ENCODE results near the gene USP3. TPM values are rescaled to one million over a fixed set of nuclear protein-coding genes. Genes with fewer than 3 reads are reported as not detected.

USP3 gene
- total RNA-seq, 1 donor from 2014 or later = 39.5 TPM

DNA sequence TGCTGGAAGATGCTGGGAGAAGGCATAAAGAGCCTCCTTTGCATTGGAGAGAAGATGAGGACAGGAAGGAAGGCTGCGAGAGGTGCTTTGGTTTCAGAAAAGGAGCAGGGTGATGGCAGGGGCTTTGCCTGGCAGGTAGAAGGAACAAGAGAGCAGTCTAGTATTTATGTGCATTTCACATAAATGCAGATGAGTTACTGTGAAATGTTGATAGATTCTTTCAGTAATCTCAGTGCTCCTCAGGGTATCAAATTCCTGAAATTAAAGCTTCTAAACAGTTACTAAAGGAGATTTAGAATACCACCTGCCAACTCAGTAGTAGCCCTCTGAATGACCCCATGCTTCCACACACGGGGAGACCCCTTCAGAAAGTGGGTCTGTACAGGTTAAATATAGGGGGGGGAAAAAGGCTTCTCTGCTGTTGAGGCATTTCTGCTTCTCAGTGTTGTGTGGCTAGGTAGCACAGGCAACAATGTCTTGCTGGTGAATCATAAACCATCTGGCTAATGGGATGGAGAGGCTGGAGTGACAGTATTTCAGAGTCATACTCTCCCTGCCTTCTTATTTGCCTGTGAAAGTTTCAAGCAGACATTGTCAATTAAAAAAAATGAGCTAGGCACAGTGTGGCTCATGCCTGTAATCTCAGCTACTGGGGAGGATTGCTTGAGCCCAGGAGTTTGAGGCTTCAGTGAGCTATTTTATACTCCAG, 78.5 kb downstream of the USP3 start:
- Histone ChIP-seq H3K27ac (no peak overlapping the region), H3K36me3 (peaks cover 0 to 5% of the 10 kb centered on the region in 2 donors), H3K27me3 (no peaks in the 10 kb centered on the region), H3K4me3 (no peak overlapping the region), H3K4me1 (no peaks in the 10 kb centered on the region), H3K9me3 (no peaks in the 10 kb centered on the region)
- DNase-seq (ENCODE audit: extremely low spot score in 2 of 2) = no peak
- intact Hi-C loops (cut with DNase I) = no loop called here
- TF ChIP-seq, protein P1, sequence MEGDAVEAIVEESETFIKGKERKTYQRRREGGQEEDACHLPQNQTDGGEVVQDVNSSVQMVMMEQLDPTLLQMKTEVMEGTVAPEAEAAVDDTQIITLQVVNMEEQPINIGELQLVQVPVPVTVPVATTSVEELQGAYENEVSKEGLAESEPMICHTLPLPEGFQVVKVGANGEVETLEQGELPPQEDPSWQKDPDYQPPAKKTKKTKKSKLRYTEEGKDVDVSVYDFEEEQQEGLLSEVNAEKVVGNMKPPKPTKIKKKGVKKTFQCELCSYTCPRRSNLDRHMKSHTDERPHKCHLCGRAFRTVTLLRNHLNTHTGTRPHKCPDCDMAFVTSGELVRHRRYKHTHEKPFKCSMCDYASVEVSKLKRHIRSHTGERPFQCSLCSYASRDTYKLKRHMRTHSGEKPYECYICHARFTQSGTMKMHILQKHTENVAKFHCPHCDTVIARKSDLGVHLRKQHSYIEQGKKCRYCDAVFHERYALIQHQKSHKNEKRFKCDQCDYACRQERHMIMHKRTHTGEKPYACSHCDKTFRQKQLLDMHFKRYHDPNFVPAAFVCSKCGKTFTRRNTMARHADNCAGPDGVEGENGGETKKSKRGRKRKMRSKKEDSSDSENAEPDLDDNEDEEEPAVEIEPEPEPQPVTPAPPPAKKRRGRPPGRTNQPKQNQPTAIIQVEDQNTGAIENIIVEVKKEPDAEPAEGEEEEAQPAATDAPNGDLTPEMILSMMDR (IDR thresholded peaks at IDR 0.05) = no peak
- TF ChIP-seq POLR2A (IDR thresholded peaks at IDR 0.05) (no peak), POLR2AphosphoS5 (IDR thresholded peaks at IDR 0.05; ENCODE audit: insufficient read depth in 1 of 2, low read depth in 1 of 2) (no peak)

DNA sequence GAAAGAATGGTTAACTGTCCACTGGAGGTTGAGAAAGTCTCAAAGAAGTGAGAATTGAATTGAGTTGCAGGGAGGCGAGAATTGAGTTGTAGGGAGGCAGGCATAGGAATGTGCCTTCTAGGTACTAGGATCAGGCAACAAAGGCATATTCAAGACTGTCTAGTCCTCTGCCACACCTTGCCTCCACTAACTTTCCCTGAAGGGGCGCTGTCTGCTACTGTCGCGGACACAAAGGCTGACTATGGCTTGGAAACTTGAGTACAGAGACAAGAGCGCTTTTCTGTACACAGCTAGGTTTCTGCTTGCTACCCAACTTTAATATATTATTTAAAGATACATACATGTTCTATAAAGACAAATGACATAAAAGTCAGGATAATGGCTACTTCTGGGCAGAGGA, 82.4 kb downstream of the USP3 start:
- TF ChIP-seq POLR2AphosphoS5 (IDR thresholded peaks at IDR 0.05; ENCODE audit: insufficient read depth in 1 of 2, low read depth in 1 of 2) = no peak
- TF ChIP-seq POLR2A (IDR thresholded peaks at IDR 0.05) = no peak
- TF ChIP-seq, protein P1 (IDR thresholded peaks at IDR 0.05) = no peak
- no peaks in the 10 kb centered on the region for H3K9me3 ChIP-seq
- H3K27ac ChIP-seq = no peak overlapping the region
- no peaks in the 10 kb centered on the region for H3K4me1 ChIP-seq
- no peak overlapping the region for H3K4me3 ChIP-seq
- DNase-seq (ENCODE audit: extremely low spot score in 2 of 2) = no peak
- H3K36me3 ChIP-seq = peaks cover 0 to 41% of the 10 kb centered on the region in 2 donors
- H3K27me3 ChIP-seq = no peaks in the 10 kb centered on the region
- intact Hi-C loops (cut with DNase I) = no loop called here

DNA sequence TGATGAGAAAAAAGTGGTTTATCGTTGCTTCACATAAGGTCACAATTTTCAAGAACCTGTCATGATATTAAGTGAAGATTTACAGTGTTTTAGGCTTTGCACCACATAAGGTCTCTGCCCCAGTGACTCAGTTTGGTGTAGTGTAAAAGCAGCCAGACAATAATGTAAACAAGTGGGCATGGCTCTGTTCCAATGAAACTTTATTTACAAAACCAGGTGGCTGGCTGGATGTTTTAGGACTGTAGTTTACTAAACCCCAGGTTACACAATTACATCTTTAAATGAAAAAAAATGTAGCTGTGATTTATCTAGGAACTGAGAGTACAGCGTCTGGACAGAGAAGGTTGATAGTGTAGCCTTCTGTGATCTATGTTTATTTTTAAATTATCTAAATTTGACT, 83.1 kb downstream of the USP3 start:
- H3K4me3 ChIP-seq = no peak overlapping the region
- no peak overlapping the region for H3K27ac ChIP-seq
- intact Hi-C loops (cut with DNase I) = no loop called here
- H3K4me1 ChIP-seq = no peaks in the 10 kb centered on the region
- H3K9me3 ChIP-seq = no peaks in the 10 kb centered on the region
- no peak for DNase-seq (ENCODE audit: extremely low spot score in 2 of 2)
- H3K27me3 ChIP-seq = no peaks in the 10 kb centered on the region
- no peak for TF ChIP-seq POLR2A (IDR thresholded peaks at IDR 0.05)
- no peak for TF ChIP-seq POLR2AphosphoS5 (IDR thresholded peaks at IDR 0.05; ENCODE audit: insufficient read depth in 1 of 2, low read depth in 1 of 2)
- TF ChIP-seq, protein P1 (IDR thresholded peaks at IDR 0.05) = no peak
- peaks cover 0 to 48% of the 10 kb centered on the region in 2 donors for H3K36me3 ChIP-seq

DNA sequence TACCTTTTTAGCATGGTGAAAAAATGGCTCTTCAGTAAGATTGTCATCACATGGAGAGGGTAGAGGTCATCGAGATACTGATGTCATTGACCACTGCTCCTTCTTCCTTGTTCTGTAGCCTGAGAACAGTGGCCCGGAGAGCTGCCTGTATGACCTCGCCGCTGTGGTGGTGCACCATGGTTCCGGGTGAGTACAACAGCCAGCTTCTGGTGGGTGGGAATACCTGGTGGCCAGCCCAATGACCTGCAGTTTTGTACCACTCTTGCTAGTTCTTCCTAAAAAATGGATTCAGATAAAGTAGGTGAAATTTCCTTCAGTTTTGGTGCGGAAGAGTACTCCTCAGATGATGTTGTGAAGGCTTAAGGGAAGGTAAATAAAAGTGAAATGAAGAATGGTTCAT, 84.4 kb downstream of the USP3 start:
- Histone ChIP-seq H3K4me1 (no peaks in the 10 kb centered on the region), H3K36me3 (peaks cover 0 to 48% of the 10 kb centered on the region in 2 donors), H3K27ac (no peak overlapping the region), H3K9me3 (no peaks in the 10 kb centered on the region), H3K27me3 (no peaks in the 10 kb centered on the region), H3K4me3 (no peak overlapping the region)
- intact Hi-C loops (cut with DNase I) = no loop called here
- DNase-seq (ENCODE audit: extremely low spot score in 2 of 2) = no peak
- TF ChIP-seq POLR2A (IDR thresholded peaks at IDR 0.05) (no peak), POLR2AphosphoS5 (IDR thresholded peaks at IDR 0.05; ENCODE audit: insufficient read depth in 1 of 2, low read depth in 1 of 2) (no peak)
- TF ChIP-seq, protein P1 (IDR thresholded peaks at IDR 0.05) = no peak
